Omental fat pad (tissue), 4 donors: ENCODE results near the gene PIKFYVE. TPM values are rescaled to one million over a fixed set of nuclear protein-coding genes. Genes with fewer than 3 reads are reported as not detected.
A peak's percentile ranks its signal among the peaks of the same experiment; 100 is the strongest.

Source experiments
- ATAC-seq: fragments of 150-250 bp; one replicate; pipeline ENCODE4 v1.9.1; 2016; ENCODE audit warnings: mild to moderate bottlenecking, moderate library complexity; ENCODE audit not compliant: low FRiP score
- DNase-seq: peaks from one replicate; pipeline ENCODE4 v3.0.0-alpha.2; 2019; ENCODE audit warnings: low spot score
- total RNA-seq, 4 donors: library from RNA; depleted of rRNA; stranded (reverse); fragments of >200 nt; gene quantifications; one replicate each; pipeline ENCODE4 v1.1.0, GENCODE V29; 2016
- TF ChIP-seq, protein P1 (sequence below), 3 donors: fragments of 450-650 bp; IDR thresholded peaks; one replicate each; pipeline ENCODE4 v1.5.1; 2016 to 2017; ENCODE audit warnings: antibody characterized with exemption in 3 of 3, mild to moderate bottlenecking in 3 of 3, moderate library complexity in 2 of 3

The PIKFYVE gene
- total RNA-seq, 4 donors from 2014 or later, result 27.1 to 39.2 (median 35.1) TPM

DNA sequence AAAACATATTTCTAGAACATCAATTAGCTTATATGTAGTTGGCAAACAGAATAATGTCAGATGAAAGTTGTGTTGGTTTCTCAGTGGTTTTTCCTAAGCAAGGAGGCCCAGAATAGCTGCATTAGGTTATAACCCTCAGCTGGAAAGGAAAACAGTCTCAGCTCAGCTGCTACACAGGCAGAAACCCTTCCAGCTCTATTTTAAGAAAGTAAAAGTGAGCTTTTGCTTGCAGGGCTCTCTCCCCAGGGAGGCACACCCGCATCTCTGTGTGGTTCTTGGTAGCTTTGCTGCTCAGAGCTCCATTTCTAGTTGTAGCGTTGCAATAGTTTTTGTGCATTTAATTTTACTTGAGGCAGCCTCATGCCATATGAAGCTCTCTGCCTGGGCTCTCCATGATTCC is 54.6 kb downstream of the PIKFYVE start:
- TF ChIP-seq, protein P1, sequence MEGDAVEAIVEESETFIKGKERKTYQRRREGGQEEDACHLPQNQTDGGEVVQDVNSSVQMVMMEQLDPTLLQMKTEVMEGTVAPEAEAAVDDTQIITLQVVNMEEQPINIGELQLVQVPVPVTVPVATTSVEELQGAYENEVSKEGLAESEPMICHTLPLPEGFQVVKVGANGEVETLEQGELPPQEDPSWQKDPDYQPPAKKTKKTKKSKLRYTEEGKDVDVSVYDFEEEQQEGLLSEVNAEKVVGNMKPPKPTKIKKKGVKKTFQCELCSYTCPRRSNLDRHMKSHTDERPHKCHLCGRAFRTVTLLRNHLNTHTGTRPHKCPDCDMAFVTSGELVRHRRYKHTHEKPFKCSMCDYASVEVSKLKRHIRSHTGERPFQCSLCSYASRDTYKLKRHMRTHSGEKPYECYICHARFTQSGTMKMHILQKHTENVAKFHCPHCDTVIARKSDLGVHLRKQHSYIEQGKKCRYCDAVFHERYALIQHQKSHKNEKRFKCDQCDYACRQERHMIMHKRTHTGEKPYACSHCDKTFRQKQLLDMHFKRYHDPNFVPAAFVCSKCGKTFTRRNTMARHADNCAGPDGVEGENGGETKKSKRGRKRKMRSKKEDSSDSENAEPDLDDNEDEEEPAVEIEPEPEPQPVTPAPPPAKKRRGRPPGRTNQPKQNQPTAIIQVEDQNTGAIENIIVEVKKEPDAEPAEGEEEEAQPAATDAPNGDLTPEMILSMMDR (IDR thresholded peaks at IDR 0.05), result no peak
- ATAC-seq, result no peak
- DNase-seq, result no peak

- DNase-seq (no peak), ATAC-seq (no peak)
- TF ChIP-seq, protein P1 (IDR thresholded peaks at IDR 0.05), result no peak
These were observed 60.0 kb downstream of the PIKFYVE start for GRCh38 chr2:208326016-208326415.

- no peak for DNase-seq
- no peak for ATAC-seq
- TF ChIP-seq, protein P1 (IDR thresholded peaks at IDR 0.05), result no peak
These were observed 63.4 kb downstream of the PIKFYVE start for GRCh38 chr2:208329485-208329884.

- ATAC-seq (no peak), DNase-seq (no peak)
- TF ChIP-seq, protein P1 (IDR thresholded peaks at IDR 0.05), result no peak
These were observed 68.2 kb downstream of the PIKFYVE start for GRCh38 chr2:208334230-208334629.

DNA sequence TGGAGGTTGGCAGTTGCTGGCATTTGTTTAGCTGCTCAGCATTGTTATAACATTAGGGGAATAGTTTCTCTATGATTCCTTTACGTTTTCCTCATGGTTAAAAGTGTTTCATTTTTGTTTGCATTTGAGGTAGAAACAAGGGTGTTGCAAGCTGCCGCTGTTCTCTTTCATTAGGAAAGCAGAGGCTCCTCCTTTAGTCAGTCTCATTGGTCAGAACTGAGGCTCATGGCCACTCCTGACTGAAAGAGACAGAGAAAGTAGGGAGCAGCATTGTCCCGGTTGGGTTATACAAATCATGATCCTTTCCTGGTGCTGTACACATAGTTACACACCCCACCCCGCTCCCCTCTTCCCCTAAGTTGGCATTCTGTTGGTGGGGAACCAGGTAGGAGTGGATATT is 80.7 kb downstream of the PIKFYVE start:
- DNase-seq, result no peak
- TF ChIP-seq, protein P1 (IDR thresholded peaks at IDR 0.05), result no peak
- no peak for ATAC-seq

DNA sequence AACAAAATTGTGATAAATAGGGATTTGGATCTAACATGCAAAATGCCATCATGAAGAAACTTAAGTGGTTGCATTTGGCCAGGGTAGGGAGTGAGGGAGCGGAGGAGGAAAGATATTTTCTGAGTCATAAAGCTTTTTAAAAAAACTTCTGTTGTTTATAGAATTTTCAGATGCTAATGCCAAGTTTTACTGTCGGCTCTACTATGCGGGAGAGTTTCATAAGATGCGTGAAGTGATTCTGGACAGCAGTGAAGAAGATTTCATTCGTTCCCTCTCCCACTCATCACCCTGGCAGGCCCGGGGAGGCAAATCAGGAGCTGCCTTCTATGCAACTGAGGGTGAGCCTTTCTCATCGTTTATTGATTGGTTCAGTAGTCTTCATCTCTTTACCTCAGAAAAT is 84.6 kb downstream of the PIKFYVE start:
- peak; percentile 92 for ATAC-seq
- TF ChIP-seq, protein P1 (IDR thresholded peaks at IDR 0.05), result no peak
- DNase-seq, result no peak

DNA sequence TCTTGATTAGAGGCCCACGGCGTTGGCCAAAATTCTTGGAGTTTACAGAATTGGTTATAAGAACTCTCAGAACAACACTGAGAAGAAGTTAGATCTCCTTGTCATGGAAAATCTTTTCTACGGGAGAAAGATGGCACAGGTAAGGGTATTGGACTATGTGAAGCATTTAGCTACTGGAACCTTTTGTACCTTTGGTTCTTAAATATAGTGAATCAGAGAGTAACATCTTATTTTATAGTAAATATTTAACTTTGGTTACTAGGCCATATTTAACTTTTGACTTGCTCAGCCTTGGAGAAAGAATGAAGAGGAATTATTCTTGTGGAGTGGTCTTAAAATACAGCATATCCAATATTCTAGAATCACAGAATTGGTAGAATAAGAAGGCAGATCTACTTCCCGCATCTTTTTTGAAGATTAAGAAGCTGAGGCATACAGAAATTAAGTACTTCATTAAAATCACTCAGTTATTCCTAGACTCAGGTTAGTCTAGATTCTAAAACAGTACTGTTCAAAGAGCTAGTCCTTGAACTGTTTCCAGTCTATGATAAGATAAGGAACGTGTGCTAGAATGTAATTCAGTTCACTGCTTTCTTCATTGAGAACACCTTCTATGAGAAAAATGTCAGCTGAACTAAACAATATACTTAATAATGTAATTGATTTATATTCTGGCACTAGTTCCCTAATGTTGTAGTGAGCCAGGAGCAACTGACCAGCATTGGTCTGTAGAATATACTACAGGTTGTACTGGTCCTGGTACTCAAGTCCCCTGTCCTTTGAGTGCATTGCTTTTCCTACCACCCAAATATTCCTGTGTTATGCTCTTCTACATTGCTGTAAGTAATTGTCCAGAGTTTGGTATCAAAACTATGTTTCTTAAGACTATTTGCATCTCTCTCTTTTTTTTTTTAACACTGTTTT is 86.9 kb downstream of the PIKFYVE start:
- TF ChIP-seq, protein P1 (IDR thresholded peaks at IDR 0.05), result no peak
- ATAC-seq (no peak), DNase-seq (no peak)
